PC-3 (cell line): ENCODE measurements around the gene ARHGEF18. TPM values are rescaled to one million over a fixed set of nuclear protein-coding genes. Genes with fewer than 3 reads are reported as not detected.
"Not testable (repeated sequence)": the region's sequence is repeated elsewhere in the genome, so short reads cannot be mapped to it uniquely, and the experiment has no call there.

ENCODE experiments used
- ATAC-seq: fragments of 200-7000 bp; cut with Tn5 transposase; 2 replicates; pipeline ENCODE4 v1.9.1; 2020; ENCODE audit warnings: mild to moderate bottlenecking, moderate library complexity
- BruUV-seq: library from RNA; stranded (reverse); fragments of 400-500 nt; replicated peaks from 2 replicates; lab custom pipeline; 2021; lab: Mats Ljungman, UMichigan
- CTCF ChIA-PET: fragments of 300-600 bp; sonication (Branson Sonifier 250); formaldehyde crosslinking; loops from one replicate; lab custom pipeline; 2022; ENCODE audit warnings: antibody characterized with exemption; lab: Charles Lee
- POLR2A ChIA-PET: fragments of 300-600 bp; sonication (Branson Sonifier 250); formaldehyde crosslinking; loops from one replicate; lab custom pipeline; 2022; ENCODE audit warnings: antibody characterized with exemption; ENCODE audit not compliant: unreplicated experiment; lab: Charles Lee
- DNase-seq: peaks from one replicate; pipeline ENCODE4 v3.0.0-alpha.2; 2015
- H2AFZ ChIP-seq: fragments of 300-600 bp; sonication (generic); 2 replicates; pipeline ENCODE4 v1.6.0; 2016; ENCODE audit warnings: antibody characterized with exemption, low read length
- H3F3A ChIP-seq: fragments of 300-600 bp; sonication (generic); one replicate; pipeline ENCODE4 v1.6.0; 2017; ENCODE audit warnings: antibody characterized with exemption, low read length, control low read depth, mild to moderate bottlenecking; ENCODE audit not compliant: unreplicated experiment
- H3K27ac ChIP-seq: fragments of 300-600 bp; sonication (generic); 2 replicates; pipeline ENCODE4 v1.5.1; 2016; ENCODE audit warnings: mild to moderate bottlenecking, low read length
- H3K27me3 ChIP-seq: fragments of 300-600 bp; sonication (generic); 2 replicates; pipeline ENCODE4 v1.6.1; 2016; ENCODE audit warnings: low read length, mixed read lengths
- H3K36me3 ChIP-seq: fragments of 300-600 bp; sonication (generic); 2 replicates; pipeline ENCODE4 v1.6.1; 2016; ENCODE audit warnings: low read depth, mixed run types, low read length, mixed read lengths
- H3K4me1 ChIP-seq: fragments of 300-600 bp; sonication (generic); 2 replicates; pipeline ENCODE4 v1.5.1; 2016; ENCODE audit warnings: low read length; ENCODE audit not compliant: insufficient read depth
- H3K4me2 ChIP-seq: fragments of 300-600 bp; sonication (generic); 2 replicates; pipeline ENCODE4 v1.6.0; 2016; ENCODE audit warnings: low read length
- H3K4me3 ChIP-seq: fragments of 300-600 bp; sonication (generic); 2 replicates; pipeline ENCODE4 v1.5.1; 2016; ENCODE audit warnings: mild to moderate bottlenecking, low read length, mixed read lengths
- H3K79me2 ChIP-seq: fragments of 300-600 bp; sonication (generic); 2 replicates; pipeline ENCODE4 v1.6.1; 2017; ENCODE audit warnings: low read length, mixed read lengths
- H3K9ac ChIP-seq: fragments of 300-600 bp; sonication (generic); 2 replicates; pipeline ENCODE4 v1.6.0; 2016; ENCODE audit warnings: mild to moderate bottlenecking, low read length
- H3K9me2 ChIP-seq: fragments of 300-600 bp; sonication (generic); replicated peaks from 2 replicates; pipeline ENCODE4 v1.6.1; 2016; ENCODE audit warnings: mixed run types, low read length, mixed read lengths
- H3K9me3 ChIP-seq: fragments of 300-600 bp; sonication (generic); 2 replicates; pipeline ENCODE4 v1.6.1; 2016; ENCODE audit warnings: low read length, mixed read lengths
- H4K20me1 ChIP-seq: fragments of 300-600 bp; sonication (generic); 2 replicates; pipeline ENCODE4 v1.6.1; 2016; ENCODE audit warnings: low read length, mixed read lengths
- EZH2 ChIP-seq: fragments of 300-600 bp; sonication (generic); IDR thresholded peaks from one replicate; pipeline ENCODE4 v1.6.1; 2017; ENCODE audit warnings: antibody characterized with exemption, mild to moderate bottlenecking, low read length; ENCODE audit not compliant: unreplicated experiment
- EZH2phosphoT487 ChIP-seq: fragments of 300-600 bp; sonication (generic); IDR thresholded peaks from 2 replicates; pipeline ENCODE4 v1.6.1; 2018; ENCODE audit warnings: mild to moderate bottlenecking, antibody characterized with exemption, low read length, borderline replicate concordance
- intact Hi-C: fragments of 100-400 bp; cut with micrococcal nuclease; formaldehyde crosslinking; loops from 2 replicates; pipeline ENCODE4 v1.9.0; 2023
- total RNA-seq: library from RNA; depleted of rRNA; stranded (reverse); fragments of >200 nt; gene quantifications from 2 replicates; pipeline ENCODE4 v1.2.3, GENCODE V29; 2014
- TF ChIP-seq, protein P1 (sequence below): fragments of 300-600 bp; sonication (generic); conservative IDR thresholded peaks from 2 replicates; pipeline ENCODE4 v1.5.1; 2017; ENCODE audit warnings: antibody characterized with exemption, low read depth, mild to moderate bottlenecking, low read length

ARHGEF18 gene
- total RNA-seq, 1 experiment from 2014 or later: 65.1 TPM

DNA sequence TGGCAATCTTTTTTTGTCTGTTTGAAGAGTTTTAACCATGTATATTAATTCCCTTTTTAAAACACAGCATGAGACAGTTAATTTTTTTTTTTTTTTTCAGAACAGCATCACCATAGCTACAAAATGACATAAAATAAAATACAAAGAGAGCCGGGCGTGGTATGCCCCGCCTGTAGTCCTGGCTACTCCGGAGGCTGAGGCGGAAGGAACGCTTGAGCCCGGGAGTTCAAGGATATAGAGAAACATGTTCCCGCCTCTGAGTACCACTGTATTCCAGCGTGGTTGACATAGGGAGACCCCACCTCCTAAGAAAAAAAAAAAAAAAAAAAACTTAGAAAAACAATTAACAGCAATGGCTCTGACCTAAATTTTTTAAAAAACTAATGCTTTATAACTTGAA, 44.5 kb upstream of the ARHGEF18 start:
- H2AFZ ChIP-seq: no peak overlapping the region
- no TSS peak for BruUV-seq
- no peaks in the 10 kb centered on the region for H3K4me1 ChIP-seq
- ChIA-PET CTCF (no interaction called here), POLR2A (no interaction called here)
- H3K9me3 ChIP-seq: no peaks in the 10 kb centered on the region
- no peaks in the 10 kb centered on the region for H3K79me2 ChIP-seq
- no peak overlapping the region for H3K4me2 ChIP-seq
- H3K36me3 ChIP-seq: no peaks in the 10 kb centered on the region
- ATAC-seq (no peak), DNase-seq (no peak)
- H3K9ac ChIP-seq: no peak overlapping the region
- TF ChIP-seq EZH2: no peak
- TF ChIP-seq, protein P1, sequence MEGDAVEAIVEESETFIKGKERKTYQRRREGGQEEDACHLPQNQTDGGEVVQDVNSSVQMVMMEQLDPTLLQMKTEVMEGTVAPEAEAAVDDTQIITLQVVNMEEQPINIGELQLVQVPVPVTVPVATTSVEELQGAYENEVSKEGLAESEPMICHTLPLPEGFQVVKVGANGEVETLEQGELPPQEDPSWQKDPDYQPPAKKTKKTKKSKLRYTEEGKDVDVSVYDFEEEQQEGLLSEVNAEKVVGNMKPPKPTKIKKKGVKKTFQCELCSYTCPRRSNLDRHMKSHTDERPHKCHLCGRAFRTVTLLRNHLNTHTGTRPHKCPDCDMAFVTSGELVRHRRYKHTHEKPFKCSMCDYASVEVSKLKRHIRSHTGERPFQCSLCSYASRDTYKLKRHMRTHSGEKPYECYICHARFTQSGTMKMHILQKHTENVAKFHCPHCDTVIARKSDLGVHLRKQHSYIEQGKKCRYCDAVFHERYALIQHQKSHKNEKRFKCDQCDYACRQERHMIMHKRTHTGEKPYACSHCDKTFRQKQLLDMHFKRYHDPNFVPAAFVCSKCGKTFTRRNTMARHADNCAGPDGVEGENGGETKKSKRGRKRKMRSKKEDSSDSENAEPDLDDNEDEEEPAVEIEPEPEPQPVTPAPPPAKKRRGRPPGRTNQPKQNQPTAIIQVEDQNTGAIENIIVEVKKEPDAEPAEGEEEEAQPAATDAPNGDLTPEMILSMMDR: no peak
- TF ChIP-seq EZH2phosphoT487: no peak
- no peaks in the 10 kb centered on the region for H3F3A ChIP-seq
- intact Hi-C loops: no loop called here
- H4K20me1 ChIP-seq: no peaks in the 10 kb centered on the region
- H3K27ac ChIP-seq: no peak overlapping the region
- H3K9me2 ChIP-seq: no peaks in the 10 kb centered on the region
- H3K4me3 ChIP-seq: no peak overlapping the region
- no peaks in the 10 kb centered on the region for H3K27me3 ChIP-seq

DNA sequence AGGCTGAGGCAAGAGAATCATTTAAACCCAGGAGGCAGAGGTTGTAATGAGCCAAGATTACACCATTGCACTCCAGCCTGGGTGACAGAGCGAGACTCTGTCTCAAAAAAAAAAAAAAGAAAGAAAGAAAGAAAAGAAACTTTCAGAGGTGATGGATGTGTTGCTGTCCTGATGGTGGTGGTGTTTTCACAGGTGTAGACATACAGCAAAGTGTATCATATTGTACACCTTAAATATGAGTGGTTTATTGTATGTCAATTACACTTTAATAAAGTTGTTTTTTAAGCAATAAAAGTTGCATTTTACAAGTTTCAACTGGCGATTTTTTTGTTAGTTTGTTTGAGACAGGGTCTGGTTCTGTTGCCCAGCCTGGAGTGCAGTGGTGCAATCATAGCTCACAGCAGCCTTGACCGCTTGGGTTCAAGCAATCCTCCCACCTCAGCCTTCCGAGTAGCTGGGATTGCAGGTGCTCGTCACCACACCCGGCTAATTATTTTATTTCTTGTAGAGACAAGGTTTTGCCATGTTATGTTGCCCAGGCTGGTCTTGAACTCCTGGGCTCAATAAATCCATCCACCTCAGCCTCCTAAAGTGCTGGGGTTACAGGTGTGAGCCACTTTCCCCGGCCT, 41.0 kb upstream of the ARHGEF18 start:
- Histone ChIP-seq H3K4me1 (no peaks in the 10 kb centered on the region), H3K79me2 (no peaks in the 10 kb centered on the region), H3K27ac (no peak overlapping the region), H3K9ac (no peak overlapping the region), H3K9me2 (no peaks in the 10 kb centered on the region), H3F3A (no peaks in the 10 kb centered on the region), H2AFZ (no peak overlapping the region), H3K36me3 (no peaks in the 10 kb centered on the region), H3K4me2 (no peak overlapping the region), H3K9me3 (no peaks in the 10 kb centered on the region), H3K4me3 (no peak overlapping the region), H3K27me3 (no peaks in the 10 kb centered on the region), H4K20me1 (no peaks in the 10 kb centered on the region)
- no TSS peak for BruUV-seq
- ATAC-seq: no peak
- no peak for DNase-seq
- TF ChIP-seq EZH2 (no peak), EZH2phosphoT487 (no peak)
- TF ChIP-seq, protein P1: no peak
- CTCF ChIA-PET: no interaction called here
- POLR2A ChIA-PET: interaction anchor here (0.6 kb wide), 1 partner anchor 569 kb away, joined by 11 read pairs; no protein-coding TSS in a partner anchor
- intact Hi-C loops: no loop called here

DNA sequence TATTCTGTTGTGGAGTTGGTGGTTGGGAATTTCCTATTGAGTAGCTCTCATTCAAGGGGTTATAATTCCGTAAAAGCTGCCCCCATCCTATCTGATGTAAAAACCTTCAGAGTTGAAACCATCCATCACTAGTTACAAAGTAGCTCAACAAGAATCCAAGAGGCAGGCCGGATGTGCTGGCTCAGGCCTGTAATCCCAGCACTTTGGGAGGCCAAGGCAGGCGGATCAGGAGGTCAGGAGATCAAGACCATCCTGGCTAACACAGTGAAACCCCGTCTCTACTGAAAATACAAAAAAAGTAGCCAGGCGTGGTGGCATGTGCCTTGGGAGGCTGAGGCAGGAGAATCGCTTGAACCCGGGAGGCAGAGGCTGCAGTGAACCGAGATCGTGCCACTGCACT, 40.4 kb upstream of the ARHGEF18 start:
- intact Hi-C loops, H3K79me2 ChIP-seq, H3K27me3 ChIP-seq, H3K9me3 ChIP-seq, CTCF ChIA-PET, ATAC-seq, H2AFZ ChIP-seq, H3F3A ChIP-seq, H3K27ac ChIP-seq, H3K9me2 ChIP-seq, H3K4me2 ChIP-seq, BruUV-seq, H3K9ac ChIP-seq, DNase-seq, H3K4me1 ChIP-seq, H3K4me3 ChIP-seq, H4K20me1 ChIP-seq, POLR2A ChIA-PET, H3K36me3 ChIP-seq: not testable (repeated sequence)
